NCI-H1417 (cell line): Measurements from ENCODE around the gene CCL22.
"Not testable (repeated sequence)": the region's sequence is repeated elsewhere in the genome, so short reads cannot be mapped to it uniquely, and the experiment has no call there.

Experiments
- DNase-seq, 3 experiments: peaks; one replicate each; lab custom pipeline; 2025; lab: John Stamatoyannopoulos, UW

CCL22 gene

DNA sequence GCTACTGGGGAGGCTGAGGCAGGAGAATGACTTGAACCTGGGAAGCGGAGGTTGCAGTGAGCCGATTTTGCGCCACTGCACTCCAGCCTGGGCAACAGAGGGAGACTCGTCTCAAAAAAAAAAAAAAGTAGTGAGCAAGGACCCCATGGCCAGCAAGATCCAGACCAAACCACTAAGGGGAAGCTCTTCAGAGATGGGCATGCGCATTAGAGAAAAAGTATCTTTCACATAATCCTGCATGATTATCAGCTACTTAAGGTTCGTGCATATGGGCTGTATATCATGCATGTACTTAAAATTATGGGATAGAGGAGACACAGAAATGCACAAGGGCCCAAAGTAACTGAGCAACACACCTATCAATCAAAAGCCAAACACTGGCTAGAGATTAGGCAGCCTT, 10.7 kb upstream of the CCL22 start:
- no peak for DNase-seq

DNA sequence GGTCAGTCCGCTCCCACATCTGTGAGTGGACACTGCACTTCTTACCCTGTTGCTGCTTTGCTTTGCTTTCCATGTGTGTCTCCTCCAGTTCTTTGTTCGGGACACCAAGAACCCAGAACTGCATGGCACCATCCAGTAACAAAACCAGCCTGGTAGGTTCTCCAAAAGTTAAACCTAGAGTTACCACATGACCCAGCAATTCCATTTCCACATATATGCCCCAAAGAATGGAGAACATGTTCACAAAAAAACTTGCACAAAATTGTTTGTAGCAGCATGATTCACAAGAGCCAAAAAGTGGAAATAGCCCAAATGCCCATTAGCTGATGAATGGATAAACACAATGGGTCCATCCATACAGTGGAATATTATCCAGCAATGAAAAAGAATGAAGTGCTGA, 10.3 kb upstream of the CCL22 start:
- DNase-seq: no peak

GRCh38 chr16:57349212-57350031, 9.2 kb upstream of the CCL22 start:
- DNase-seq: no peak

GRCh38 chr16:57352636-57353047, 5.9 kb upstream of the CCL22 start:
- DNase-seq: no peak

DNA sequence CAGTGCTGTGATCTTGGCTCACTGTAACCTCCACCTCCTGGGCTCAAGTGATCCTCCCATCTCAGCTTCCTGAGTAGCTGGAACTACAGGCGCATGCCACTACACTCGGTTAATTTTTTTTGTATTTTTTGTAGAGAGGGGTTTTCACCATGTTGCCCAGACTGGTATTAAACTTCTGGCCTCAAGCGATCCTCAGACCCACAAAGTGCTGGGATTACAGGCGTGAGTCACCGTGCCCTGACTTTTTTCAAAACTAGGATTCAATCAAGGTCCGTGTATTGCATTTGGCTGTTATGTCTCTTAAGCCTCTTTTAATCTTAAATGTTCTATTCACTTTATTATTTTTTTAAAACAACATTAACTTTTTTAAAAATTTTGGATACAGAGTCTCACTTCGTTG, 4.3 kb upstream of the CCL22 start:
- no peak for DNase-seq

- DNase-seq: no peak
These were observed 2.6 kb upstream of the CCL22 start for GRCh38 chr16:57355898-57356414.

DNA sequence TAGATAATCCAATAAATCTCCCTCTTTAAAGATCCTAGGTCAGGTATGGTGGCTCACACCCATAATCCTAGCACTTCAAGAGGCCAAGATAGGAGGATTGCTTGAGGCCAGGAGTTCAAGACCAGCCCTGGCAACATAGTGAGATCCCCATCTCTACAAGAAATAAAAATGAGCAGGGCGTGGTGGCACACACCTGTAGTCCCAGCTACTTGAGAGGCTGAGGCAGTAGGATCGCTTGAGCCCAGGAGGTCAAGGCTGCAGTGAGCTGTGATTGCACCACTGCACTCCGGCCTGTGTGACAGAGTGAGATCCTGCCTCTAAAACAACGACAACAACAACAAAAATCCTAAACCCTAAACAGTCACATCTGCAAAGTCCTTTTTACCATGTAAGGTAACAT, 2.0 kb upstream of the CCL22 start:
- DNase-seq: no peak

DNA sequence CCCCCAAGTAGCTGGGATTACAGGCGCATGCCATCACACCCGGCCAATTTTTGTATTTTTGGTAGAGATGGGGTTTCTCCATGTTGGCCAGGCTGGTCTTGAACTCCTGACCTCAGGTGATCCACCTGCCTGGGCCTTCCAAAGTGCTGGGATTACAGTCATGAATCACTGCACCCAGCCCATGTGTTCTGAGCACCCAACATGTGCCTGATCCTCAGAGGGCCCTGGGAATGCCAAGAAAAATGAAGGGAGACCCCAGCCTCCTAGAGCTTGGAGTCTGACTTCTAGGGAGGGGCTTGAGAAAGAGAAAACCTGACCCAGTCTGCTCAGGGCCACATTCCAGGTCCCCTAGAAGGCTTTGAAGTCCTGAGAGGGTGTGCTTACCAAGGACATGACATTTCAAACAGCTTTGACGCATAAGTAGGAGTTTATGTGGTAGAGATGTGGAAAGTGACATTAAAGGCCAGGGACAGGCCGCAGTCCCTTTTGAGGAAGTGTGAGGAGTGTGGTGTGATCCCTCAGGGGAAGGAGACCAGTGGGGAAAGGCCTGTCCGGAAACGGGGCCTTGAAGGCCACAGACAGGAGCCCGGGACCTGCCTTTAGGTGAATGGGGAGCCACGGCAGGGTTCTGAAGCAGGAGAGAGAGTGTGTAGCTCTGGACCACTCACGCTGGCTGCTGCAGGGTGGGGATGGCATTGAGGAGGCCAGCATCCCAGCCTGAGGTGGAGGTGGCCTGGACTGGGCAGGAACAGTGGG, 1.1 kb upstream of the CCL22 start:
- no peak for DNase-seq

- no peak for DNase-seq
These were observed 530 bp upstream of the CCL22 start for GRCh38 chr16:57358086-57358420.

DNA sequence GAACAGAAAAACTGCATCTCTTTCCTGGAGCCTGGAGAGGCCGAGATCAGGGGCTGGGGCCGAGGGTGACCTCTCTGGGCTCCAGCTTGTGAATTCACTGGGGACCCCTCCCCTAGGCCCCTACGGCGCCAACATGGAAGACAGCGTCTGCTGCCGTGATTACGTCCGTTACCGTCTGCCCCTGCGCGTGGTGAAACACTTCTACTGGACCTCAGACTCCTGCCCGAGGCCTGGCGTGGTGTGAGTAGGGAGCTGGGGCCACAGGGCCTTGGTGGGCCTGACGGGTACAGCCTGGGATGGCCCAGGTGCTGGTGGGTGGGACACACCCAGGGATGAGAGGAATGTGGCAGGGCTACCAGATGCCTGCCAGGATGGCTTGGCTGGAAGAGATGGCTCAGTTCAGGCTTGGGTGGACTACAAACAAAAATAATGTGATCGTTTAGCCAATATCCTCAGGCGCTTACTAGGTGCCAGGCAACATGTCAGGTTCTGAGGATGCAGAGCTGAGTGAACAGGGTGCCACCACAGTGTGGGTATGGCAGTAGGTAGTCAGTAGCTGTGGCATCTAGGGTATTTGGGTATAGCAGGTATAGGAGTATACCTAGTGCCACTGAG, 1.8 kb downstream of the CCL22 start:
- DNase-seq: no peak

DNA sequence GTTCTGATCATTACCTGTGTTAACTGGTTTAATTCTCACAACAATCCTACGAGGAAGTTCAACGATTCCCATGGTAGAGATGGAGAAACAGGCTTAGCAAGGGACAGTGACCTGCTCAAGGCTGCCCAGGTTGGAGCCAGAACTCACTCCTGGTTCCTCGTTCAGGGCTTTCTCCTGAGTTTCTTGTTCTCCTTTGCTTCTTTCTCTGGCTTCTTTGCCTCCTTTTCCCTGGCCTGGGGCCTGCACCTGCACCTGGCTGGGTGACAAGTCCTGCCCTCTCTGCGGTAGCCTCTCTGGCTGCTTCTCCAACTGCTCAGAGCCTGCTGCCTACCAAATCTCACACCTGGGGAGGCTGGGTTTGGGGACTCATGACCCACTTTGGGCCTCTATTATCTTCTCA, 2.8 kb downstream of the CCL22 start:
- DNase-seq: no peak

GRCh38 chr16:57364143-57364542, 5.6 kb downstream of the CCL22 start:
- no peak for DNase-seq

- DNase-seq: no peak
These were observed 8.0 kb downstream of the CCL22 start for GRCh38 chr16:57366544-57367040.

DNA sequence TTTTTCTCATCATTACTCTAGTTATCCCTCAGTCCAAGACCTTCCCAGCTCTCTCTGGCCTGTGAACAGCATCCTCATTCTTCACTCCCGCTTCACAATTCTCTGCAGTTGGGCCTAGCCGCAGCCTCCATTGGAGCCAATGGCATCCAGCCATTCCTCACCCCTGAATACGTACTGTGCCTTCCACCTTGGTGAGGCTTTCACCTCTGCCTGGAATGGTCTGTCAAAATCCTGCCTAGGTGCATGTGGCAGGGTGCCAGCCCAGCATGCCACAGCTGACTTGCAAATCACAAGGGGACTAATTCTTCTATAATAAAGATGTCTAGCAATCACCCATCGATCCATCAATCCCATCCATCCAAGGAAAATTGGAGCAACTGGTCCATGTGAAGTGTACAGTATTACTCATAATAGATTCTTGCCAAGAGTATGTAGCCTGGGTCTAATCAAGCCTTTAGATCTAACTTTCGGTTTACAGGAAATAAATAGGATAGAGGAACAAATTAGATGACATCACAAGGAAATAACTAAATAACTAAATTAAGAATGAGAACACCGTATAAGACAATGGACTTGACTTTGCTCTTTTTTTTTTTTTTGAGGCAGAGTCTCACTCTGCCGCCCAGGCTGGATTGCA, 8.7 kb downstream of the CCL22 start:
- peak in 1 of 3 experiments; percentile 3 for DNase-seq

DNA sequence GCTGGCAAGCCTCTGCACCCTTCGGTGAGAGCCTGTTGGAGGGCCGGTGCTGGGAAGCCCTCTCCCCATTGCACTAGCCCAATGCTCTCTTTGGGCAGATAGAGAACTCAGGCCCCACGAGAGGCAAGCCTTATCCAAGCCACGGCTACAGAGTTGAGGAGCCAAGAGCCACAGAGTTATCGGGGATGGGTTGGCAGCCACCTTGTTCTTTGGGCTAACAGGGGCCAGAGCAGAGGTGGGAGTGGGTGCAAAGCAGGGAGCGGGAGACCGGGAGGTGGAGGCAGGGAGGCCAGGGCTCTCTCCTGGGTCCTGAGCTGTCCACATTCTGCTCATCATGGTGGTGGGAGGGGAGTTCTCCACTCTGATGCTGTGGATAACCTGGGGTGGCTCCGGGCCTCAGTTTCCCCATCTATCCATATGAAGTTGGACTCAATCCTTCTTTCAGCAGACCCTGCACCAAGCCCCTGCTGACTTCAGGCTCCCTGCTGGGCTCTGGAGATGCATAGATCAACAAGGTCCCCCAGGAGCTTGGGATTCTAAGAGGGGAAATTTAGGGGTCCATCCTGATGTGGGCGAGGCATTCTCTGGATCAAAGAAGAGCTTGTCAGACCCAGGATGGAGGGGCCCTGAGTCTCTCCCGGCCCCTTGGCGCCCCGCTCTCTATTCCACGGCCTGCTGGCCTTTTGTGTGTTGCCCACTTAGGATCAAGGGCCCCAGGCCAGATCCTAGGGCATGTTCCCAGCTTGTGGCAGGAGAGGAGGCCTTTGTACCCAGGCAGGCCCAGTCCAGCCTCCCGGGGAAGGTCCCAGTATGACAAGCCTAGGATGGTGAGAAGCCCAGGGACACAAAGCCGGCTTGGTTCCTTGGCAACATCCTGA, 13.2 kb downstream of the CCL22 start:
- no peak for DNase-seq

DNA sequence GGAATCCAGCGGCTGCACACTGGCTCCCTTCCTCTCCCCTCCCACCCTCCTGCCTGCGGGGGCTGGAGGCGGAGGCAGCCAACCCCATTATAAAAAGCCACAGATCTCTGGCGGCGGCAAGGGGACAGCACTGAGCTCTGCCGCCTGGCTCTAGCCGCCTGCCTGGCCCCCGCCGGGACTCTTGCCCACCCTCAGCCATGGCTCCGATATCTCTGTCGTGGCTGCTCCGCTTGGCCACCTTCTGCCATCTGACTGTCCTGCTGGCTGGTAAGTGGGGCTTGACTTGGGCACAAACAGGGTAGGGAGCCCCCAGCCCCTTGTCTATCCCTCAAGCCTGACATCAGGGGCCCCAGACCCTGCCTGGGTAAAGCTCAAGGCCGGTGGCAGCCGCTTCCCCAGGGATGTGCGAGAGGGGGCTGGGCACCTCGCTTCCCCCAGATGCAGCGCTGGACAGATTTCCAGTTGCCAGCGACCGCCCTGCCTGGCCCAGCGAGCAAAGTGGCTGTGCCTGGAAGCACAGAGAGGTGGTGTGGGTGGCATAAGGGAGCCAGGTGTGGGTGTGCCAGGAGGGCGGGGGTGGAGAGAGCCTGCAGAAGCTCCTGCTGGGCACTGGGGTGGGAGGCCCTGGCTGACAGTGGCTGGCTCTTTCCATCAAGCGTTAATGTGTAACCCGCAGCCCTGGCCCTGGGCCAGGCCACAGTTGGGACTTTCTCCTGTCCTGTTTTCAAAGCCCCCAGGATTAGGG, 14.0 kb downstream of the CCL22 start, which contains the start of gene CX3CL1:
CX3CL1 (plus strand) TSS at position 119 of the 745 bp plus-strand sequence; CDS start at position 198, 79 bp downstream.
- DNase-seq: peak in 2 of 3 experiments; percentile 28 to 67

DNA sequence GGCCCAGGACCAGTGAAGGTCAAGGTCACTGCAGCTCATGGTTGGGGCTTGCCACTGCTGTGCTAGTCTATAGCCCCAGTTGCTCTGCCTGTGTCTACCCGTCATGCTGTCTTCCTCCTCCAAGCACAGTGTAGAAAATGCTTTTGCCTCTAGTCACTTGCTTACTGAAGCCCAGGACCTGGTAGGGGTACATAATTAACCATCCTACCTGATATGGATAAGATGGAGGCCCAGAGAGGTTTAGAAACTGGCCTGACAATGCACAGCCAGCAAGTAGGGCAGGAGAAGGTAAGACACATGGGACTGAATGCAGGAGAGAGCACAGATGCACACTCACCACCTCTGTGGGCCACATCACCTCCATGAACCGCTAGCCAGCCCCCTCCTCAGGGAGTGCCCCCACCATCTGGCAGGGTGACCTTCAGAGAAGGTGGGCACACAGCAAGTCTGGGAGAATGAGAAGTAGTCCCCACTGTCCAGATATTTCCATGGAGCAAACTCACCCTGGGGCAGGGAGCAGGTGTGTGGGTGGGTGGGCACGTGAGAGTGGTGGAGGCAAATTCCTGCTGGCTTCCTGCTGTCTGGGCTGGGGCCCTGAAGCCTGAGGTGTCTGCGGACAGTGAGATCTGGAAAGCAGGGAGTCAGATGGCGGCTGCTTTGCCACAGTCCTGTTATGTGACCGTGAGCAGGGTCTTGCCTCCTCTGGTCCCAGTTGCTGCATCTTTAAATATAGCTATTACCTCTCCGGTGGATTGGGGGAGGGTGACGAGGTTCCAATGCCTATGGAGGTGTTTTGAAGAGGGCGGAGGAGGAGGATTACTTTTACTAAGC, 14.7 kb downstream of the CCL22 start:
- DNase-seq: no peak

GRCh38 chr16:57374067-57374534, 15.5 kb downstream of the CCL22 start:
- DNase-seq: no peak

DNA sequence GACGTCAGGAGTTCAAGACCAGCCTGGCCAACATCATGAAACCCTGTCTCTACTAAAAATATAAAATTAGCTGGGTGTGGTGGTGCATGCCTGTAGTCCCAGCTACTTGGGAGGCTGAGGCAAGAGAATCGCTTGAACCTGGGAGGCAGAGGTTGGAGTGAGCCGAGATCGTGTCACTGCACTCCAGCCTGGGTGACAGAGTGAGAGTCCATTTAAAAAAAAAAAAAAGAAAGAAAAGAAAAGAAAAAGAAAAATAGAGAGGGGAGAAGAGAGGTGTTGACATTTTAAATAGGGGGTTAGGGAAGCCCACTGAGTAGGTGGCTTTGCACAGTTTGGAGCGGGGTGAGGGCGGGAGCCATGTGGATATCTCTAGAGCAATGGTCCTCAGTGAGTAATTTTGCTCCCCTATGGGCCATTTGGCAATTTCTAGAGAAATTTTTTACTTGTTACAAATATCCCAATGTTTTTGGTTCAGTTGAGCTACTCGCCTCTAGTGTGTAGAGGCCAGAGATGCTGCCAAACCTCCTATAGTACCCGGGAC, 16.4 kb downstream of the CCL22 start:
- DNase-seq: not testable (repeated sequence)
